Psoas muscle (tissue), 8 donors: Measurements from ENCODE around the gene CARD11. TPM values are rescaled to one million over a fixed set of nuclear protein-coding genes. Genes with fewer than 3 reads are reported as not detected.

ENCODE experiments used
- ATAC-seq, 4 donors: fragments of 200-7000 bp; cut with Tn5 transposase; one replicate each; pipeline ENCODE4 v1.9.1; 2020; ENCODE audit warnings: moderate library complexity in 3 of 4, mild to moderate bottlenecking in 2 of 4
- DNase-seq, 2 donors: peaks; one replicate each; pipeline ENCODE4 v3.0.0-alpha.2; 2020
- H3K27ac ChIP-seq: fragments of 200-600 bp; one replicate; pipeline ENCODE4 v1.8.0; 2022
- H3K27me3 ChIP-seq, 3 donors: fragments of 200-600 bp in 1 of 3; one replicate each; pipeline versions ENCODE4 v1.6.1 to v1.8.0; 2013 to 2022; ENCODE audit warnings: low read length in 2 of 3, mild to moderate bottlenecking in 2 of 3, moderate library complexity in 1 of 3; ENCODE audit not compliant: insufficient read depth in 3 of 3
- H3K36me3 ChIP-seq, 2 donors: fragments of 200-600 bp in 1 of 2; one replicate each; pipeline versions ENCODE4 v1.6.1 to v1.8.0; 2013 to 2022; ENCODE audit warnings: low read depth in 1 of 2, mild to moderate bottlenecking in 1 of 2, moderate library complexity in 1 of 2; ENCODE audit not compliant: insufficient read depth in 1 of 2
- H3K4me1 ChIP-seq: fragments of 200-600 bp; one replicate; pipeline ENCODE4 v1.8.0; 2022
- H3K4me3 ChIP-seq: fragments of 200-600 bp; one replicate; pipeline ENCODE4 v1.8.0; 2022; ENCODE audit warnings: mild to moderate bottlenecking
- H3K9me3 ChIP-seq: fragments of 200-600 bp; one replicate; pipeline ENCODE4 v1.8.0; 2022
- CTCF ChIP-seq: fragments of 200-600 bp; IDR thresholded peaks from one replicate; pipeline ENCODE4 v1.8.0; 2022; ENCODE audit warnings: antibody characterized with exemption
- WGBS, 3 donors: extraction: QIAGEN DNeasy Blood & Tissue Kit; methylation state at CpG; one replicate each; pipeline versions ENCODE4 v1.1.6 to v1.1.7; 2013; 5-methylcytosine and 5-hydroxymethylcytosine counted together
- intact Hi-C, 2 donors: fragments of 100-400 bp; cut with DNase I; formaldehyde crosslinking; loops; one replicate each; pipeline versions ENCODE4 v1.11.0 to v1.14.2; 2022
- polyA plus RNA-seq, 3 donors: library from polyadenylated mRNA; stranded (reverse); fragments of 200-250 nt; gene quantifications; one replicate each; pipeline ENCODE4 v1.2.3, GENCODE V29; 2013
- total RNA-seq, 4 donors: library from RNA; stranded (reverse); fragmentation: NEBNext Ultra II Directional in 2 of 4; extraction: Animal tissue kit (Norgen Biotek cat#: 25700) in 2 of 4; gene quantifications; one replicate each; pipeline versions ENCODE4 v1.2.1 to v1.2.4, GENCODE V29; 2021 to 2023
- donor health status: healthy with polysubstance abuse.
- donor health status: DM: no; HTN: no; CAD: no; lungs with moderate emphysema.
- donor health status: Bipolar disorder and iron deficiency.
- donor health status: healthy.
- donor health status: DM: yes; HTN: yes; CAD: no.
- donor health status: DM: no; HTN: no; CAD: no.
- donor health status: DM: no; HTN: no; CAD: no.
- donor health status: DM: yes; HTN: yes; CAD: no.

Gene CARD11
- total and polyA plus RNA-seq, 7 donors: 0.08 to 0.84 (median 0.39) TPM

GRCh38 chr7:2979951-2980350, 63.7 kb downstream of the CARD11 start:
- ATAC-seq: no peak
- intact Hi-C loops: no loop called here
- Histone ChIP-seq H3K4me1 (no peaks in the 10 kb centered on the region), H3K27ac (no peak overlapping the region), H3K4me3 (no peak overlapping the region), H3K36me3 (no peaks in the 10 kb centered on the region), H3K9me3 (no peaks in the 10 kb centered on the region), H3K27me3 (peaks cover 0 to 17% (median 3%) of the 10 kb centered on the region in 3 donors)
- DNase-seq: no peak
- WGBS, 3 donors: 67 to 71% (median 68%) methylated on average over 13 of the region's 13 CpGs
- TF ChIP-seq CTCF: no peak

GRCh38 chr7:2979201-2979631, 64.5 kb downstream of the CARD11 start:
- Histone ChIP-seq H3K4me3 (no peak overlapping the region), H3K27me3 (peaks cover 0 to 17% (median 3%) of the 10 kb centered on the region in 3 donors), H3K9me3 (no peaks in the 10 kb centered on the region), H3K36me3 (no peaks in the 10 kb centered on the region), H3K27ac (no peak overlapping the region), H3K4me1 (no peaks in the 10 kb centered on the region)
- WGBS, 3 donors: 50 to 58% (median 58%) methylated on average over 13 of the region's 13 CpGs
- TF ChIP-seq CTCF: no peak
- DNase-seq (no peak), ATAC-seq (no peak)
- intact Hi-C loops: no loop called here

- no peaks in the 10 kb centered on the region for H3K36me3 ChIP-seq
- H3K27ac ChIP-seq: no peak overlapping the region
- H3K27me3 ChIP-seq: peaks cover 0 to 17% (median 3%) of the 10 kb centered on the region in 3 donors
- no peaks in the 10 kb centered on the region for H3K9me3 ChIP-seq
- no peak for TF ChIP-seq CTCF
- DNase-seq (no peak), ATAC-seq (no peak)
- intact Hi-C loops: no loop called here
- WGBS, 3 donors: 10 to 11% (median 10%) methylated on average over 13 to 15 of the region's 15 CpGs
- H3K4me3 ChIP-seq: no peak overlapping the region
- no peaks in the 10 kb centered on the region for H3K4me1 ChIP-seq
Measured at GRCh38 chr7:2978408-2978807, 65.3 kb downstream of the CARD11 start.

GRCh38 chr7:2975821-2976371, 67.8 kb downstream of the CARD11 start:
- no peak overlapping the region for H3K27ac ChIP-seq
- no peak overlapping the region for H3K4me3 ChIP-seq
- H3K27me3 ChIP-seq: peaks cover 0 to 17% (median under 1%) of the 10 kb centered on the region in 3 donors
- no peak for TF ChIP-seq CTCF
- H3K36me3 ChIP-seq: no peaks in the 10 kb centered on the region
- no peaks in the 10 kb centered on the region for H3K4me1 ChIP-seq
- no peak for ATAC-seq
- H3K9me3 ChIP-seq: no peaks in the 10 kb centered on the region
- 61 to 65% (median 64%) methylated on average over 11 of the region's 11 CpGs for WGBS, 3 donors
- DNase-seq: no peak
- intact Hi-C loops: no loop called here
